Kidney epithelial cell (primary cell): ENCODE data around the gene SEMA6A. TPM values are rescaled to one million over a fixed set of nuclear protein-coding genes. Genes with fewer than 3 reads are reported as not detected.

Experiments
- DNase-seq: peaks from one replicate; pipeline ENCODE4 v3.0.0-alpha.2; 2010; ENCODE audit warnings: low read depth
- H3K27me3 ChIP-seq: 2 replicates; pipeline ENCODE4 v1.6.0; 2011; ENCODE audit warnings: low read length; ENCODE audit not compliant: control insufficient read depth, insufficient read depth
- H3K36me3 ChIP-seq: 2 replicates; pipeline ENCODE4 v1.5.1; 2011; ENCODE audit warnings: low read length; ENCODE audit not compliant: control insufficient read depth, insufficient read depth
- H3K4me3 ChIP-seq: 2 replicates; pipeline ENCODE4 v1.5.1; 2011; ENCODE audit warnings: low read depth, mild to moderate bottlenecking, control low read depth, low read length
- CTCF ChIP-seq: IDR thresholded peaks from 2 replicates; pipeline ENCODE4 v1.5.1; 2011; ENCODE audit warnings: mild to moderate bottlenecking, moderate library complexity, low read length, control low read depth, inconsistent platforms; ENCODE audit not compliant: insufficient read depth, poor library complexity, severe bottlenecking
- total RNA-seq: library from RNA; depleted of rRNA; stranded (reverse); fragments of >200 nt; gene quantifications from 2 replicates; pipeline ENCODE4 v1.2.3, GENCODE V29; 2015

The SEMA6A gene
- total RNA-seq, 1 donor from 2014 or later: 6.3 TPM

GRCh38 chr5:116613445-116613844, 38.8 kb upstream of the SEMA6A start:
- DNase-seq: no peak
- H3K4me3 ChIP-seq: no peak overlapping the region
- TF ChIP-seq CTCF: no peak

GRCh38 chr5:116612431-116612830, 37.8 kb upstream of the SEMA6A start:
- Histone ChIP-seq H3K36me3 (no peaks in the 10 kb centered on the region), H3K4me3 (no peak overlapping the region), H3K27me3 (no peaks in the 10 kb centered on the region)
- no peak for TF ChIP-seq CTCF
- no peak for DNase-seq

More at GRCh38 chr5:116613445-116613844, 38.8 kb upstream of the SEMA6A start:
- H3K36me3 ChIP-seq: no peaks in the 10 kb centered on the region
- H3K27me3 ChIP-seq: no peaks in the 10 kb centered on the region

GRCh38 chr5:116605310-116606070, 30.9 kb upstream of the SEMA6A start:
- Histone ChIP-seq H3K27me3 (no peaks in the 10 kb centered on the region), H3K4me3 (no peak overlapping the region), H3K36me3 (no peaks in the 10 kb centered on the region)
- no peak for DNase-seq
- no peak for TF ChIP-seq CTCF

GRCh38 chr5:116604805-116605204, 30.2 kb upstream of the SEMA6A start:
- no peak overlapping the region for H3K4me3 ChIP-seq
- no peak for DNase-seq
- no peaks in the 10 kb centered on the region for H3K36me3 ChIP-seq
- no peak for TF ChIP-seq CTCF
- no peaks in the 10 kb centered on the region for H3K27me3 ChIP-seq

GRCh38 chr5:116600876-116601275, 26.3 kb upstream of the SEMA6A start:
- H3K4me3 ChIP-seq: no peak overlapping the region
- peak; percentile 80 for DNase-seq
- H3K36me3 ChIP-seq: no peaks in the 10 kb centered on the region
- H3K27me3 ChIP-seq: no peaks in the 10 kb centered on the region
- no peak for TF ChIP-seq CTCF

GRCh38 chr5:116598911-116599310, 24.3 kb upstream of the SEMA6A start:
- Histone ChIP-seq H3K27me3 (no peaks in the 10 kb centered on the region), H3K36me3 (no peaks in the 10 kb centered on the region), H3K4me3 (no peak overlapping the region)
- no peak for TF ChIP-seq CTCF
- DNase-seq: no peak
